Trophoblast cell (in vitro differentiated cells and primary cell): Measurements from ENCODE around the gene SLC1A5. TPM values are rescaled to one million over a fixed set of nuclear protein-coding genes. Genes with fewer than 3 reads are reported as not detected.

Experiments used
- DNase-seq, 2 donors: peaks; one replicate each; pipeline ENCODE4 v3.0.0-alpha.2; 2016
- H2AFZ ChIP-seq: 2 replicates; pipeline ENCODE4 v1.6.1; 2013; ENCODE audit warnings: low read length, moderate library complexity, mild to moderate bottlenecking; ENCODE audit not compliant: insufficient read depth, poor library complexity
- H2AK5ac ChIP-seq: 2 replicates; pipeline ENCODE4 v1.6.1; 2013; ENCODE audit warnings: mild to moderate bottlenecking, low read length
- H2BK120ac ChIP-seq: 2 replicates; pipeline ENCODE4 v1.6.1; 2013; ENCODE audit warnings: low read length, mild to moderate bottlenecking, moderate library complexity; ENCODE audit not compliant: insufficient read depth, poor library complexity
- H2BK12ac ChIP-seq: 2 replicates; pipeline ENCODE4 v1.6.1; 2013; ENCODE audit warnings: mild to moderate bottlenecking, low read length, moderate library complexity
- H2BK5ac ChIP-seq: 2 replicates; pipeline ENCODE4 v1.6.1; 2013; ENCODE audit warnings: low read length, low read depth, moderate library complexity, mild to moderate bottlenecking; ENCODE audit not compliant: poor library complexity
- H3K14ac ChIP-seq: 2 replicates; pipeline ENCODE4 v1.6.1; 2013; ENCODE audit warnings: mild to moderate bottlenecking, low read length
- H3K18ac ChIP-seq: 2 replicates; pipeline ENCODE4 v1.6.1; 2013; ENCODE audit warnings: mild to moderate bottlenecking, low read length
- H3K23ac ChIP-seq: 2 replicates; pipeline ENCODE4 v1.6.1; 2013; ENCODE audit warnings: low read length
- H3K27ac ChIP-seq: 2 replicates; pipeline ENCODE4 v1.5.1; 2013; ENCODE audit warnings: low read depth, mild to moderate bottlenecking, inconsistent platforms, low read length, moderate library complexity
- H3K27me3 ChIP-seq: 2 replicates; pipeline ENCODE4 v1.6.1; 2013; ENCODE audit warnings: inconsistent platforms, mild to moderate bottlenecking, low read length, moderate library complexity; ENCODE audit not compliant: insufficient read depth
- H3K36me3 ChIP-seq, 2 experiments: 1 replicate in 1 of 2; 2 replicates in 1 of 2; pipeline ENCODE4 v1.6.1; 2013; ENCODE audit warnings: low read length in 2 of 2, mild to moderate bottlenecking in 2 of 2, moderate library complexity in 1 of 2; ENCODE audit not compliant: insufficient read depth in 2 of 2, control insufficient read depth in 1 of 2
- H3K4ac ChIP-seq: 2 replicates; pipeline ENCODE4 v1.6.1; 2013; ENCODE audit warnings: low read depth, mild to moderate bottlenecking, low read length, moderate library complexity
- H3K4me1 ChIP-seq, 2 experiments: 1 replicate in 1 of 2; 2 replicates in 1 of 2; pipeline ENCODE4 v1.6.1; 2013; ENCODE audit warnings: low read length in 2 of 2, mild to moderate bottlenecking in 2 of 2, moderate library complexity in 1 of 2; ENCODE audit not compliant: insufficient read depth in 2 of 2, control insufficient read depth in 1 of 2
- H3K4me2 ChIP-seq: 2 replicates; pipeline ENCODE4 v1.6.1; 2013; ENCODE audit warnings: inconsistent platforms, mild to moderate bottlenecking, low read length, moderate library complexity
- H3K4me3 ChIP-seq: 2 replicates; pipeline ENCODE4 v1.5.1; 2013; ENCODE audit warnings: mild to moderate bottlenecking, low read depth, low read length, inconsistent platforms
- H3K79me1 ChIP-seq: one replicate; pipeline ENCODE4 v1.6.1; 2013; ENCODE audit warnings: low read length
- H3K79me2 ChIP-seq: 2 replicates; pipeline ENCODE4 v1.6.1; 2013; ENCODE audit warnings: low read length, mild to moderate bottlenecking; ENCODE audit not compliant: control insufficient read depth, insufficient read depth, poor library complexity
- H3K9ac ChIP-seq: 2 replicates; pipeline ENCODE4 v1.6.1; 2013; ENCODE audit warnings: mild to moderate bottlenecking, low read length
- H3K9me3 ChIP-seq: 2 replicates; pipeline ENCODE4 v1.6.1; 2013; ENCODE audit warnings: low read depth, mild to moderate bottlenecking, control low read depth, inconsistent platforms, low read length; ENCODE audit not compliant: insufficient read depth
- H4K12ac ChIP-seq: 2 replicates; pipeline ENCODE4 v1.6.1; 2013; ENCODE audit warnings: low read depth, mild to moderate bottlenecking, low read length, moderate library complexity
- H4K8ac ChIP-seq: 2 replicates; pipeline ENCODE4 v1.6.1; 2013; ENCODE audit warnings: low read depth, mild to moderate bottlenecking, low read length, moderate library complexity
- H4K91ac ChIP-seq: one replicate; pipeline ENCODE4 v1.6.1; 2013; ENCODE audit warnings: low read depth, mild to moderate bottlenecking, low read length, moderate library complexity
- WGBS: extraction: QIAGEN DNeasy Blood & Tissue Kit; methylation state at CpG from one replicate; pipeline ENCODE4 v1.1.7; 2013; ENCODE audit warnings: missing lambda C conversion rate; ENCODE audit not compliant: insufficient read length, insufficient coverage; ENCODE audit errors: extremely low coverage; 5-methylcytosine and 5-hydroxymethylcytosine counted together
- polyA plus RNA-seq: library from polyadenylated mRNA; stranded (reverse); fragments of 200-250 nt; gene quantifications from 2 replicates; pipeline ENCODE4 v1.2.3, GENCODE V29; 2013

SLC1A5 gene
- 134 and 139 TPM in 2 replicates for polyA plus RNA-seq

DNA sequence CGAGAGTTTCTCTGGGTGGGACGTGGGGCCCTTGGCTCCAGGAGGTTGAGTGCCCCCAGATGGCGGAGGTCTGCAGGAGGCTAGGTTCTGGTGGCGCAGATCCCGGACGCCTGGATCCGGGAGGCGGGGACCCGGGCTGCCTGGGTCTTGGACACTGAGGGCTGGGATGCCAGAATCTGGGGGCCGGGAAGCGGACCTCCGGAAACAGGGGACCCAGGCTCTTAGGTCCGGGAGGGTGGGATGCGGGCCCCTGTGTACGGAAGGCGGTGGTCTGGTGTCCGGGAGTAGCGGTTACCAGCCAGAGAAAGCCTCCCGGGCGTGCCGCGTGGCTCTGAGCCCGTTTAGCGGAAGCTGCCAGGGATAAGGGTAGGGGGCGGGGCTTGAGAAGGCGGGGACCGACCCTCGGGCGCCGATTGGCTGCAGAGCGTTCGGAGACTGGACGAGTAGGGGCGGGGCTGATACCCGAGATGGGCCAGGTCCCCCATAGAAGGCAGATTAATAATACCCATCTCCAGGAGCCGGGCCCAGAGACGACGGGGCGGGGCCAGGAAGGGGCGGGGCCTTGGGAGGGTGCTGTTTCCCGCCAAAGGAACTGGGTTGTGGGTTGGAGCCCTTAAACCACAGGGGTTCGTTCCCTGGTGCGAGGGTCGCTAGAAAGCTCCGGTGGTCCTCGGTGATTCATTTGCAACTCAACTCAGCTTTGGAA lies at the start of gene SLC1A5:
TSS of gene SLC1A5 (minus strand) at position 333 of the 706 bp plus-strand sequence. CDS start 629 bp downstream, outside the sequence.
- peak within 1 kb of the TSS; percentile 85 for H3K18ac ChIP-seq
- H2AFZ ChIP-seq: peak within 1 kb of the TSS; percentile 4
- no CpG with 5 or more reads among the region's 46 CpGs for WGBS
- H3K23ac ChIP-seq: no peak within 1 kb of the TSS
- H2BK5ac ChIP-seq: peak within 1 kb of the TSS; percentile 83
- H3K27me3 ChIP-seq: no peaks in the 10 kb centered on the region
- no peaks in the 10 kb centered on the region for H3K9me3 ChIP-seq
- peak within 1 kb of the TSS; percentile 95 for H3K14ac ChIP-seq
- peak within 1 kb of the TSS; percentile 72 for H3K9ac ChIP-seq
- H2BK12ac ChIP-seq: peak within 1 kb of the TSS; percentile 38
- peak within 1 kb of the TSS; percentile 84 for H3K4me3 ChIP-seq
- H3K79me2 ChIP-seq: peaks cover 28% of the 10 kb centered on the region
- H2AK5ac ChIP-seq: peak within 1 kb of the TSS; percentile 81
- peak within 1 kb of the TSS; percentile 10 for H4K8ac ChIP-seq
- H3K4ac ChIP-seq: peak within 1 kb of the TSS; percentile 40
- peaks cover 7 to 12% of the 10 kb centered on the region in 2 experiments for H3K36me3 ChIP-seq
- peak within 1 kb of the TSS; percentile 29 for H4K12ac ChIP-seq
- peak within 1 kb of the TSS; percentile 84 for H2BK120ac ChIP-seq
- peak within 1 kb of the TSS; percentile 88 for H3K4me2 ChIP-seq
- peak; percentile 95 to 96 for DNase-seq
- peaks cover 41% of the 10 kb centered on the region for H3K79me1 ChIP-seq
- H3K27ac ChIP-seq: peak within 1 kb of the TSS; percentile 72
- H3K4me1 ChIP-seq: peaks cover 23 to 33% of the 10 kb centered on the region in 2 experiments
- H4K91ac ChIP-seq: peak within 1 kb of the TSS; percentile 81

DNA sequence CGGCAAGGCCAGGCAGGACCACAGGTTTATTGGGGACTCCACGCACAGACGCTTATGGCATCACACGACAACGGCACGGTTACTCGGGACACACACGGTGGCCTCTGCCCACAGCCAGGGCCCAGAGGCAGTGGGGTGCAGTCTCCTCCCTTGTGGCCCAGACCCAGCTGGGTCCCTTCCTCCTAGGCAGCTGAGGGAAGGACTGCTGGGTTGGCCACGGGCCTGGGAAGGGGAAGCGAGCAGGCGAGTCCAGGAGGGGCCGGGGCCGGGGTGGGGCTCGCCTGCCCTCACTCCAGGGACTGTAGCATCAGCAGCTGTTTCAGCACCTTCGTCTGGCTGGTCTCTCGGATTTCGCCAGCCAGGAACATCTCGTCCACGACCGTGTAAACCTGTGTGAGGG lies 49.8 kb upstream of the SLC1A5 start:
- Histone ChIP-seq H4K8ac (no peak overlapping the region), H3K36me3 (peaks cover 49 to 53% of the 10 kb centered on the region in 2 experiments), H4K12ac (no peak overlapping the region), H3K18ac (no peak overlapping the region), H3K4me1 (peaks cover 7 to 15% of the 10 kb centered on the region in 2 experiments), H3K4me2 (no peak overlapping the region), H3K23ac (no peak overlapping the region), H3K9me3 (peaks cover 2% of the 10 kb centered on the region), H2BK120ac (no peak overlapping the region), H2BK5ac (no peak overlapping the region), H3K14ac (no peak overlapping the region), H3K27ac (no peak overlapping the region), H2AFZ (no peak overlapping the region), H4K91ac (no peak overlapping the region), H3K4ac (no peak overlapping the region), H2BK12ac (no peak overlapping the region), H3K4me3 (no peak overlapping the region), H3K9ac (no peak overlapping the region), H2AK5ac (no peak overlapping the region), H3K27me3 (no peaks in the 10 kb centered on the region), H3K79me1 (peaks cover 6% of the 10 kb centered on the region), H3K79me2 (no peaks in the 10 kb centered on the region)
- no peak for DNase-seq
- WGBS: no CpG with 5 or more reads among the region's 20 CpGs

DNA sequence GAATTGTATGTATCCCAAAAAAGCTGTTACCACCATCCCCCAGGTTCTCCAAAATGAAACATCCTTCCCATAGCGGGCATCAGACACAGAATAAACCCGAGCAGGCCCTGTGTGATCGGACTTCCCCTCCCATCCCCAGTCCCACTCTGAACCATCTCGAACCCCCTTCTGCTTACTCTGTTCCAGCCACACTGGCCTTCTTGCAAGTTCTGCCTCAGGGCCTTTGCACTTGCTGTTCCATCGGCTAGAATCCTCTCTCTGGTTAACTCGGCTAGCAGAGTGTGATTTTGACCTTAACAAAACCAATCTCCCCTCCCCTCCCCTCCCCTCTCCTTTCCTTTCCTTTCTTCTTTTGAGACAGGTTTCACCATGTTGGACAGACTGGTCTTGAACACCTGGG lies 46.6 kb upstream of the SLC1A5 start:
- Histone ChIP-seq H2AFZ (no peak overlapping the region), H3K4me2 (no peak overlapping the region), H3K27me3 (no peaks in the 10 kb centered on the region), H4K8ac (no peak overlapping the region), H3K23ac (no peak overlapping the region), H3K18ac (no peak overlapping the region), H3K9me3 (peaks cover 2% of the 10 kb centered on the region), H2BK120ac (no peak overlapping the region), H3K4me3 (no peak overlapping the region), H4K91ac (no peak overlapping the region), H3K36me3 (peaks cover 29 to 31% of the 10 kb centered on the region in 2 experiments), H3K27ac (no peak overlapping the region), H4K12ac (no peak overlapping the region), H3K14ac (no peak overlapping the region), H2AK5ac (no peak overlapping the region), H3K79me2 (no peaks in the 10 kb centered on the region), H3K9ac (no peak overlapping the region), H2BK5ac (no peak overlapping the region), H2BK12ac (no peak overlapping the region), H3K4me1 (no peaks in the 10 kb centered on the region), H3K79me1 (peaks cover under 1% of the 10 kb centered on the region), H3K4ac (no peak overlapping the region)
- no peak for DNase-seq
- WGBS: no CpG with 5 or more reads among the region's 6 CpGs

DNA sequence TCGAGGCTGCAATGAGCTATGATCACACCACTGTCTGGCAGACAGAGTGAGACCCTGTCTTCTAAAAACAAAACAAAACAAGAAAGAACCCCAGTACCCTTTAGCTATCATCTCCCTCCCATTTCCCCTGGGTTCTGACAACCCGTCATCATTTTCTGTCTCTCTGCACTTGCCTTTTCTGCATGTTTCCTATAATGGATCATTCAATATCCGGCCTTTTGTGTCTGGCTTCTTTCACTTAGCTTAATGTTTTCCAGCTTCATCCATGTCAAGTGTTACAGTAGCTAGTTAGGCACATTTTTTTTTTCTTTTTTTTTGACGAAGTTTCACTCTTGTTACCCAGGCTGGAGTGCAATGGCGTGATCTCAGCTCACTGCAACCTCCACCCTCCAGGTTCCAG lies 45.7 kb upstream of the SLC1A5 start:
- no peak overlapping the region for H4K91ac ChIP-seq
- H3K4me1 ChIP-seq: peaks cover 3 to 4% of the 10 kb centered on the region in 2 experiments
- no peak overlapping the region for H3K23ac ChIP-seq
- H3K14ac ChIP-seq: no peak overlapping the region
- H3K27ac ChIP-seq: no peak overlapping the region
- H2BK5ac ChIP-seq: no peak overlapping the region
- H4K12ac ChIP-seq: no peak overlapping the region
- no peaks in the 10 kb centered on the region for H3K79me2 ChIP-seq
- peaks cover 21 to 23% of the 10 kb centered on the region in 2 experiments for H3K36me3 ChIP-seq
- WGBS: no CpG with 5 or more reads among the region's 5 CpGs
- peaks cover 2% of the 10 kb centered on the region for H3K9me3 ChIP-seq
- H2AK5ac ChIP-seq: no peak overlapping the region
- no peak overlapping the region for H3K18ac ChIP-seq
- no peak overlapping the region for H3K4me2 ChIP-seq
- no peak overlapping the region for H3K9ac ChIP-seq
- H2BK12ac ChIP-seq: no peak overlapping the region
- no peak overlapping the region for H3K4ac ChIP-seq
- H3K4me3 ChIP-seq: no peak overlapping the region
- H4K8ac ChIP-seq: no peak overlapping the region
- H3K27me3 ChIP-seq: no peaks in the 10 kb centered on the region
- H3K79me1 ChIP-seq: peaks cover 7% of the 10 kb centered on the region
- H2BK120ac ChIP-seq: no peak overlapping the region
- H2AFZ ChIP-seq: no peak overlapping the region
- DNase-seq: no peak
